HG03108 (cell line): ENCODE results near the gene NOL4.
"Not testable (repeated sequence)": the region's sequence is repeated elsewhere in the genome, so short reads cannot be mapped to it uniquely, and the experiment has no call there.

Source experiments
- ATAC-seq: cut with Tn5 transposase; IDR thresholded peaks from one replicate; pipeline ENCODE4 v1.9.1; 2021; ENCODE audit warnings: moderate library complexity; ENCODE audit not compliant: unreplicated experiment

NOL4 gene

GRCh38 chr18:34224423-34225217 is at the start of gene NOL4:
Gene NOL4 (minus strand): TSS chr18:34224913. CDS start chr18:34223253, 1,660 bp downstream.
- ATAC-seq, result no peak

DNA sequence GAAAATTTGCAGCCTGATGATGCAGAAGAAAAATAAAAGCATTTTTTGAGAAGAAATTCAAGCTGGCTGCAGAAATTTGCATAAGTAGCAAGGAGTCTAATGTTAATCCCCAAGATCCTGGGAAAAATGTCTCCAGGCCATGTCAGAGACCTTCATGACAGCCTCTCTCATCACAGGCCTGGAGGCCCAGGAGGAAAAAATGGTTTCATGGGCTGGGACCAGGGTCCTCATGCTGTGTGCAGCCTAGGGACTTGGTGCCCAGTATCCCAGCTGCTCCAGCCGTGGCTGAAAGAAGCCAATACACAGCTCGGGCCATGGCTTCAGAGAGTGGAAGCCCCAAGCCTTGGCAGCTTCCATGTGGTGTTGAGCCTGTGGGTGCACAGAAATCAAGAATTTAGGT is 41.3 kb upstream of the NOL4 start:
- ATAC-seq, result not testable (repeated sequence)

DNA sequence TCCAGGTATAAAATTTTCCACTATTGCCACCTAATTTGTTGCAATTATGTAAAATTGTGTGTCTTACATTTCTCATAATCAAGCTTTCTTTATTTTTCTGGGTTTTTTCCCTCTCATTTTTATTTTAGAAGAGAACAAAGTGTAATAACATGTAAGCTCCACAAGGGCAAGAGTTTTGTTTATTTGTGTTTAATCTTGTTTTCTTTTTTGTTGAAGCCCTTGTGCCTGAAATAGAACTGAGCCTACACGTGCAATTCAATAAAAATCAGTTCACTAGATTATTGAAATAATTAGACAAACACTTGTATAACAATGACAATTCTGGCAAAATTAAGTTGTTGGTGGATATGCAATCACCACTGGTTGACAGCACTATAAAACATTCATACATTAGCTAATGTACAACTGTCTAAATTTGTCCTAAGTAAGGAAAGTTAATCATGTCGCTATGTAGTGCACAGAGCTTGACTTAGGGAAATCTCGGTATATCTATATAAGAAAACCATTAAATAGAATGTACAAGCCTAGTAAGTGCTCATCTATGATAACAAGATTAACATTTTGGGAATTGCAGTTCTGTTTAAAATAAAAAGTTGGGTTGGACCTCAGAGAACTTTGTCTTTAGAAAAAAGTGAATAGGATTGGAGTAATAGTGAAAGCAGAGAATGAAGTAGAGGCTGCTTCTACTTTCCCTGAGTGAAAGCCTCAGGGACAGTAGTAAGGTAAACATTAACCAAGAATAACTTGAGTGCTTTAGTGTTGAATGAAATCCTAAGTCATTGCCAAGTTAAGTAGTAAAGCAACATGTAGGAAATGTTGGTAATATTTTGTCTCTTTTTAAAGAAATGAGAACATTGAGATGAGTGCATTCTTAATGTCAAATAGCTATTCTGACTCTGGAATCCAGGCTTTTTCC is 37.4 kb upstream of the NOL4 start:
- ATAC-seq, result no peak

GRCh38 chr18:34258176-34258575 is 33.5 kb upstream of the NOL4 start:
- no peak for ATAC-seq

- ATAC-seq, result no peak
These were observed 27.2 kb upstream of the NOL4 start for GRCh38 chr18:34251919-34252318.

GRCh38 chr18:34248727-34249126 is 24.0 kb upstream of the NOL4 start:
- no peak for ATAC-seq

DNA sequence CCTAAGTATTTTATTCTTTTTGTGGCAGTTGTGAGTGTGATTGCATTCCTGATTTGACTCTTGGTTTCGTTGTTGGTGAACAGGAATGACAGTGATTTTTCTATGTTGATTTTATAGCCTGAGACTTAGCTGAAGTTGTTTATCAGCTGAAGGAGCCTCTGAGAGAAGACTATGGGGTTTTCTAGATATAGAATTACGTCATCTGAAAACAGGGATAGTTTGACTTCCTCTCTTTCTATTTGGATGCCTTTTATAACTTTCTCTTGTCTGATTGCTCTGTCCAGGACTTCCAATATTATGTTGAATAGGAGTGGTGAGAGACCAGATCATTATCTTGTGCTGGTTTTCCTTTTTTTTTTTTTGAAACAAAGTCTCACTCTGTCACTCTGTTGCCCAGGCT is 18.0 kb upstream of the NOL4 start:
- no peak for ATAC-seq

DNA sequence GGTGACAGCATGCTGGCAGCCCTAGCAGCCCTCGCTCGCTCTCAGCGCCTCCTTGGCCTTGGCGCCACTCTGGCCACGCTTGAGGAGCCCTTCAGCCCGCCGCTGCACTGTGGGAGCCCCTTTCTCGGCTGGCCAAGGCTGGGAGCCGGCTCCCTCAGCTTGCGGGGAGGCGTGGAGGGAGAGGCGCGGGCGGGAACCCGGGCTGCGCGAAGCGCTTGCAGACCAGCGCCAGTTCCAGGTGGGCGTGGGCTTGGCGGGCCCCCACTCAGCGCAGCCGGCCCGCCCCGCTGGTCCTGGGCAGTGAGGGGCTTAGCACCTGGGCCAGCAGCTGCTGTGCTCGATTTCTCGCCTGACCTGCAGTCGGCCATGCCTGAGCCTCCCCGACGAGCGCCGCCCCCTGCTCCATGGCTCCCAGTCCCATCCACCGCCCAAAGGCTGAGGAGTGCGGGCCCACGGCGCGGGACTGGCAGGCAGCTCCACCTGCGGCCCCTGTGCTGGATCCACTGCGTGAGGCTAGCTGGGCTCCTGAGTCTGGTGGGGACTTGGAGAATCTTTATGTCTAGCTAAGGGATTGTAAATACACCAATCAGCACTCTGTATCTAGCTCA is 9.2 kb upstream of the NOL4 start:
- not testable (repeated sequence) for ATAC-seq

GRCh38 chr18:34225218-34225553 is 473 bp upstream of the NOL4 start:
- ATAC-seq, result no peak

GRCh38 chr18:34223893-34224422 is 755 bp downstream of the NOL4 start:
- ATAC-seq, result no peak

GRCh38 chr18:34223164-34223892 is 1.4 kb downstream of the NOL4 start:
- ATAC-seq, result no peak

- no peak for ATAC-seq
These were observed 2.2 kb downstream of the NOL4 start for GRCh38 chr18:34222307-34223163.

- ATAC-seq, result no peak
These were observed 2.8 kb downstream of the NOL4 start for GRCh38 chr18:34221971-34222306.

- ATAC-seq, result no peak
These were observed 4.5 kb downstream of the NOL4 start for GRCh38 chr18:34220081-34220815.

GRCh38 chr18:34219651-34220050 is 5.1 kb downstream of the NOL4 start:
- no peak for ATAC-seq

- no peak for ATAC-seq
These were observed 12.2 kb downstream of the NOL4 start for GRCh38 chr18:34212511-34212910.

DNA sequence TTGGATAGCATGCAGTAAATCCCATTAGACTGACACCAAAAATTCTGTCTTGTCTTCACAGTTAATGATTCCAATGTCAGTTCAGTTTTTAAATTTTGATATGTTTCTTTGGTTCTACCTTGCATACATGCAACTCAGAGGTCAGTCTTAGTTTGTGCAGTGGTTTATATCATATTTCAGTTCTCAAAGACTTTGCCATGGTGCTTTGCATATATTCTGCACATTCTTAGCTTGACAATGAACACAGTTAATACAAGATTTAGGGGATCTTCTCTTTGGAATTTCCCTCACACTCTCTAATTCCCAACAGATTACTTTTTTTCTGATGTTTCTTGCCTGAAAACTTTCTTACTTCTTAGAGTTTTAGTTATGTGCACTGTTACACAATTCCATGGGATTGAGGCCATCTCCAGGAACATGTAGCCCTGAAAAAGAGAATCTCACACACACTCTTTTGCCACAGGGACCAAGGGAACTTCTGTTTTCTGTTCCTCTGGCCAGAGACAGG is 17.3 kb downstream of the NOL4 start:
- no peak for ATAC-seq

GRCh38 chr18:34203866-34204265 is 20.8 kb downstream of the NOL4 start:
- ATAC-seq, result no peak

- no peak for ATAC-seq
These were observed 28.5 kb downstream of the NOL4 start for GRCh38 chr18:34196256-34196655.
